Measurements from ENCODE around the gene SYT2.
"Not testable (repeated sequence)": the region's sequence is repeated elsewhere in the genome, so short reads cannot be mapped to it uniquely, and the experiment has no call there.

SYT2 gene

GRCh38 chr1:202589190-202589930, 120.9 kb downstream of the SYT2 start:
- DNase-seq, result no peak

GRCh38 chr1:202588503-202589189, 121.6 kb downstream of the SYT2 start:
- DNase-seq, result no peak

- no peak for DNase-seq
Observed at GRCh38 chr1:202587859-202588485, 122.3 kb downstream of the SYT2 start.

- no peak for DNase-seq
Observed at GRCh38 chr1:202586871-202587270, 123.4 kb downstream of the SYT2 start.

GRCh38 chr1:202586018-202586821, 124.0 kb downstream of the SYT2 start:
- DNase-seq, result peak in 1 of 2 experiments; percentile 59

GRCh38 chr1:202585590-202585933, 124.7 kb downstream of the SYT2 start:
- DNase-seq, result no peak

GRCh38 chr1:202584707-202585589, 125.3 kb downstream of the SYT2 start:
- DNase-seq, result no peak

GRCh38 chr1:202582350-202582749, 127.9 kb downstream of the SYT2 start:
- not testable (repeated sequence) for DNase-seq

- DNase-seq, result no peak
Observed at GRCh38 chr1:202580619-202581018, 129.6 kb downstream of the SYT2 start.

- DNase-seq, result no peak
Observed at GRCh38 chr1:202579806-202580205, 130.4 kb downstream of the SYT2 start.

GRCh38 chr1:202578565-202578964, 131.7 kb downstream of the SYT2 start:
- no peak for DNase-seq

GRCh38 chr1:202578001-202578504, 132.2 kb downstream of the SYT2 start:
- no peak for DNase-seq

GRCh38 chr1:202577381-202577780, 132.9 kb downstream of the SYT2 start:
- no peak for DNase-seq

- DNase-seq, result no peak
Observed at GRCh38 chr1:202576816-202577215, 133.4 kb downstream of the SYT2 start.

GRCh38 chr1:202575918-202576653, 134.2 kb downstream of the SYT2 start:
- DNase-seq, result no peak

- no peak for DNase-seq
Observed at GRCh38 chr1:202572867-202573266, 137.4 kb downstream of the SYT2 start.

GRCh38 chr1:202571719-202572339, 138.4 kb downstream of the SYT2 start:
- peak in 1 of 2 experiments; percentile 29 for DNase-seq

GRCh38 chr1:202569393-202570322, 140.6 kb downstream of the SYT2 start:
- no peak for DNase-seq

GRCh38 chr1:202568826-202569225, 141.4 kb downstream of the SYT2 start:
- no peak for DNase-seq

GRCh38 chr1:202568410-202568809, 141.8 kb downstream of the SYT2 start:
- DNase-seq, result no peak
